Globus pallidus (tissue), 1 donor: ENCODE results near the gene MSTN.
A peak's percentile ranks its signal among the peaks of the same experiment; 100 is the strongest.
"Not testable (repeated sequence)": the region's sequence is repeated elsewhere in the genome, so short reads cannot be mapped to it uniquely, and the experiment has no call there.

Experiments
- DNase-seq: peaks from one replicate; pipeline ENCODE4 v3.0.0-alpha.2; 2015; ENCODE audit warnings: low spot score

MSTN gene

GRCh38 chr2:190063624-190064023 lies 1.1 kb upstream of the MSTN start:
- no peak for DNase-seq

GRCh38 chr2:190062053-190062452 lies 476 bp downstream of the MSTN start:
- DNase-seq = peak; percentile 4

GRCh38 chr2:190060626-190061025 lies 1.9 kb downstream of the MSTN start:
- DNase-seq = no peak

GRCh38 chr2:190060019-190060418 lies 2.5 kb downstream of the MSTN start:
- DNase-seq = no peak

GRCh38 chr2:190053426-190053825 lies 9.1 kb downstream of the MSTN start:
- DNase-seq = no peak

GRCh38 chr2:190052307-190052706 lies 10.2 kb downstream of the MSTN start:
- DNase-seq = no peak

GRCh38 chr2:190051223-190051622 lies 11.3 kb downstream of the MSTN start:
- DNase-seq = no peak

GRCh38 chr2:190050001-190050400 lies 12.5 kb downstream of the MSTN start:
- DNase-seq = no peak

GRCh38 chr2:190044866-190045265 lies 17.7 kb downstream of the MSTN start:
- no peak for DNase-seq

GRCh38 chr2:190043441-190043840 lies 19.1 kb downstream of the MSTN start:
- DNase-seq = no peak

GRCh38 chr2:190036071-190036470 lies 26.5 kb downstream of the MSTN start:
- DNase-seq = no peak

GRCh38 chr2:190034417-190034816 lies 28.1 kb downstream of the MSTN start:
- DNase-seq = not testable (repeated sequence)

- DNase-seq = no peak
These were observed 30.4 kb downstream of the MSTN start for GRCh38 chr2:190031969-190032618.

GRCh38 chr2:190023860-190024259 lies 38.7 kb downstream of the MSTN start:
- peak; percentile 33 for DNase-seq

- no peak for DNase-seq
These were observed 41.8 kb downstream of the MSTN start for GRCh38 chr2:190020720-190021119.

- DNase-seq = no peak
These were observed 44.7 kb downstream of the MSTN start for GRCh38 chr2:190017837-190018236.

- not testable (repeated sequence) for DNase-seq
These were observed 46.6 kb downstream of the MSTN start for GRCh38 chr2:190015969-190016368.
